ENCODE data around the gene YIPF6.
"Not testable (repeated sequence)": the region's sequence is repeated elsewhere in the genome, so short reads cannot be mapped to it uniquely, and the experiment has no call there.

The YIPF6 gene

GRCh38 chrX:68508799-68509198 lies 9.9 kb downstream of the YIPF6 start:
- no peak for DNase-seq

- DNase-seq = peak; percentile 5
Observed at GRCh38 chrX:68511255-68511654, 12.4 kb downstream of the YIPF6 start.

GRCh38 chrX:68524680-68525079 lies 25.8 kb downstream of the YIPF6 start:
- not testable (repeated sequence) for DNase-seq

GRCh38 chrX:68532831-68533533 lies 34.1 kb downstream of the YIPF6 start:
- DNase-seq = no peak

GRCh38 chrX:68533656-68534055 lies 34.8 kb downstream of the YIPF6 start:
- no peak for DNase-seq

GRCh38 chrX:68534691-68535090 lies 35.8 kb downstream of the YIPF6 start:
- no peak for DNase-seq

- DNase-seq = no peak
Observed at GRCh38 chrX:68536429-68536828, 37.6 kb downstream of the YIPF6 start.

GRCh38 chrX:68536884-68537283 lies 38.0 kb downstream of the YIPF6 start:
- DNase-seq = no peak

- no peak for DNase-seq
Observed at GRCh38 chrX:68550193-68550592, 51.3 kb downstream of the YIPF6 start.

GRCh38 chrX:68556036-68556435 lies 57.2 kb downstream of the YIPF6 start:
- DNase-seq = no peak

- DNase-seq = not testable (repeated sequence)
Observed at GRCh38 chrX:68557126-68557525, 58.3 kb downstream of the YIPF6 start.

GRCh38 chrX:68559905-68560304 lies 61.1 kb downstream of the YIPF6 start:
- not testable (repeated sequence) for DNase-seq

- DNase-seq = no peak
Observed at GRCh38 chrX:68568136-68568535, 69.3 kb downstream of the YIPF6 start.

- no peak for DNase-seq
Observed at GRCh38 chrX:68570598-68570997, 71.7 kb downstream of the YIPF6 start.

GRCh38 chrX:68571292-68571609 lies 72.4 kb downstream of the YIPF6 start:
- no peak for DNase-seq

- no peak for DNase-seq
Observed at GRCh38 chrX:68571610-68572311, 72.9 kb downstream of the YIPF6 start.

- DNase-seq = no peak
Observed at GRCh38 chrX:68574240-68574639, 75.4 kb downstream of the YIPF6 start.

GRCh38 chrX:68579810-68580209 lies 81.0 kb downstream of the YIPF6 start:
- DNase-seq = no peak

GRCh38 chrX:68584221-68584620 lies 85.4 kb downstream of the YIPF6 start:
- DNase-seq = no peak
